CMK (cell line): ENCODE data around the gene MACROD2.
"Not testable (repeated sequence)": the region's sequence is repeated elsewhere in the genome, so short reads cannot be mapped to it uniquely, and the experiment has no call there.

Experiments used
- DNase-seq: peaks from one replicate; pipeline ENCODE4 v3.0.0-alpha.2; 2010; ENCODE audit warnings: low read depth

The MACROD2 gene

DNA sequence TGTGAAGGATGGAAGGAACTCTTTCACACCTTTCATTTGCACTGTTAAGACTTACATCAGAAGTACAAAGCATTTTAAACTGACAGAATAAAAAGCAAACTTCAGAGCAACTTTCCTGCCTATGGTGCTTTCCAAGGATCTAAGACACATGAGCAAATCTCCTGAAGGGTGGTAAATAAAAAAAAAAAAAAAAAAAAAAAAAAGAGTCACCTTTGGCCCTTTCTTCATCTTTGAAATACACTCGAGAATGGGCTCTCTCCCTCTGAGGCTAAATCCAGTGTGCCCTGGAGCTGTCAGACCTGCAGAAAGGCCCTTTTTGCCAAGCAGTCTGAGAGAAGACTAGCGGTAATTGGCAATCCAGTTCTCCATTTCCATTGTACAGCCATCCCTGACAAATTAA is 1455.9 kb downstream of the MACROD2 start:
- DNase-seq: no peak

DNA sequence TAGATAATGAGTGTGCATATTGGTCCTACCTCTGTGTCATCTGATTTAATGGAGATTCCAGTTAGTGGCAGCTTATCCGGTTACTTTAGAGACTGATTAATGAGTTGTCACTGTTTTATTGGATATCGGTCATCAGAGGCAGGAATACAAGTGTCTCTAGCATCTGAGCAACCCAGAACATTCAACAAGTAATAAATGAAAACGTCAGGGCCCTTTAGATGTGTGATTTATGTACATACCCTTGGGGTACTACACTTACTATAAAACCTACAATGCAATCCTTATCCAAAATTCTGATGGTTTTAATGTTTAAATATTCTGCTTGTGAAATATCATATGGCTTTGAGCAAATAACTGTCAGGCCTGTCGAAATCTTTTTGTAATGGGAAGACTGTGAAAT is 1460.0 kb downstream of the MACROD2 start:
- no peak for DNase-seq

DNA sequence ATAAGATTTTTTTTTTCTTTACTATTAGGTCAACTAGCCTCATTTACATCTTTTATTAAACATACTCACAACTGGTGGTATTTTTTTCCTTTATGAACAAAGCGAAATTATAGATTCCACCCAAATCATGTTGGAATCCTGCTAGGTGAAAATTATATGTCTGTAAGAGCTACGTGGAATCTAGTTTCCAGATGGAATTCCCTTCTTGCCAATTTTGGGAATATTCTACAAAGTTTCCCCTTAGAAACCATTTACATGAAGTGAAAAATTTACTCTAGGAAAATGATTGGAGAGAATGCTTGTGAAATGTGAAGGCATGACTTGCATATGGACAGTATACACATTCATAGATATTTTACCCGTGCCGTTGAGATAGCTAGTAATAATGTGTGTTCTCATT is 1466.6 kb downstream of the MACROD2 start:
- DNase-seq: no peak

DNA sequence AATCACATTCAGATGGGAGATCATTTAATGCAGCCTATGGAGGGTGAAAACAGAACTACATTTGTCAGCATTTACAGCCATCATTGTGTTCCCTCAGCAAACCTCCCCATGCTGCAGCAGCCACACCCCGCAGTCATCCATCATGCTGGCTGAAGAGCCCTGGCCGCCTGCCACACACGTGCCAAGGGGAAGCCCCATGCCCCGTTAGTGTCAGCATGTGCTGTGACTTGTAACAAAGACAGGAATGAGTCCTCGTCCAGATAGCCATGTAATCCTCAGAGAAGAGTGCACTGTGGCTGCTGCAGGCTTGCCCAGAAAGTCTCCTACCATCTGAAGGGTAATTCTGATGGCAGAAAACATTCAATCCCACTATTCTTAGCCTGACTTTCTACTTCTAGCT is 1480.2 kb downstream of the MACROD2 start:
- no peak for DNase-seq

DNA sequence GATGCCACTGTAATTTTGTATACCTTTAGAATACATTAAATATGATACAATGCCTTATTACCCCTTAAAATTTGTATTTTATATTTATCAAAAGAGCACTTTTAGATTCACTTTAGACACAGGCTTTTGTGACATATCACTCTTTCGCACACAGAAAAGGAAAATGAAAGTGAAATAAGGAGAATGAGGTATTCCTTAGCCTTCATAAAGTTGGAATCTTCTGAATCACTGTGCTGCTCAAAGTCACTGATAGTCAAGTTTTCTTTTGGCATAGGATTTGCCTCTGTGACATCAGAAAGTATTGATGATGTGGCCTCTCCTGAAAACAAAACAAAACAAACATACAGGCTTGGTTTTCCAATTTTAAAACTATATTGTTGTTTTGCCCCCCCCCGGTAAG is 1480.9 kb downstream of the MACROD2 start:
- DNase-seq: no peak

DNA sequence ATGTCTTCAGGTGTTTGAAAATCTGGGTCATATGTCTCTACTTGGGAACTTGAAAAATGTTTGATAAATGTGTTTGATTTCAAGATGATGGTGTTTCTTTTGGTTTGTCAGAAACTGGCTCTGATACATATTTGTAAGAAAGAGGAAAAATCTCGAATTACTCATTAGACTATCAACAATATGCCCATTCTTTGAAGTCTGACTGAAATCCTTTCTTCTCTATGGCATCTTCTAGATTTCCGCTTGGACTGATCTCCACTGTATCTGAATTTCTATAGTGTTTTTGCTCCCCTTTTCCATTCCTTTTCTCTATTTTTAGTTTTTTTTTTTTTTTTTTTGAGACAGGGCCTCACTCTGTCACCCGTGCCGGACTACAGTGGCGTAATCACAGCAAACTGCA is 1481.5 kb downstream of the MACROD2 start:
- DNase-seq: no peak

DNA sequence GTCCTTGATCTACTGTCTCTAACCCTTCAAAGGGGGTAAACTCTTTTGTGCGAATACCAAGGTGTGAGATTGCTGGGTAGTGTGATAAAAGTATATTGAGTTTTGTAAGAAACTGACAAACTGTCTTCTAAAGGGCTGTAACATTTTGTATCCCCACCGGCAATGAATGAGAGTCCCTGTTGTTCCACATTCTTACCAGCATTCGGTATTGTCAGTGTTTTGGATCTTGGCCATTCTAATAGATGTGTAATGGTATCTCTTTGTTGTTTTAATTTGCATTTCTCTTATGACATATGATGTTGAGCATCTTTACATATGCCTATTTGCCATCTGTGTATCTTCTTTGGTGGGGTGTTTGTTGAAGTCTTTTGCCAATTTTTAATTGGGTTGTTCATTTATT is 1487.2 kb downstream of the MACROD2 start:
- DNase-seq: no peak

DNA sequence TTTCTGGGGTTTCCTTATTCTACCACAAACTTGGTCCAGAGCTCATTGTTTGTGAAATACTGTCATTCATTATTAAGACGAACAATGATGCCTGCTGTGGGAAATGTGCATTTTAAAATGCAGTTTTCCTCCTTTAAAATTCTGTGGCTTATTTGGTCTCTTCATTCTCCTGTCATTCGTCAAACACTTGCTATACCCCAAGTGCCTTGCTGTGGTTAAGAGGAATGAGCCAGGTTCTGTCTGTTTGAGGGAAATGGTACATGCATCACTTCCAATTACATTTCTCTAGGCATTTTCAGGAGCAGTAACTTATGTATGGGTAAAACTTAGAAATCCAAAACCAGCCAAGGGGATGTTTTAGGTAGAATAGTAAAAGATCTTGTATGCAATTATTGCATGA is 1490.2 kb downstream of the MACROD2 start:
- DNase-seq: no peak

DNA sequence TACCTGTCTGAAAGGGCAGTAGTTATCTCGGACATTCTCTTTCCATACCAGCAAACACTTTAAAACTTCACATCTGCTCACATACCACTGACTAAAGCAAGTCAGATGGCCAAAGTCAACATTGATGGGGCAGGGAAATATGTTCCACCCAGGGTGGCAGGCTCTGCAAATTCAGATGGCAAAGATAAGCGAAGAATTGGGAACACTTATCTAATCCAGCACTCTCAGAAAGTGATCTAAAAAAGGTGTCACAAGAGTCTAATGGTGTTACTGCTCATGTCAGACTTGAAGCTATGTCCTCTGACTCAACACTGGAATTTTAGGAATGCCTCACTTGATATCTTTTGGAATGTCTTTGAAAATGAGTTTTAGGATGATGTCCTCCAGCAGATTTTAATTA is 1491.7 kb downstream of the MACROD2 start:
- DNase-seq: no peak

DNA sequence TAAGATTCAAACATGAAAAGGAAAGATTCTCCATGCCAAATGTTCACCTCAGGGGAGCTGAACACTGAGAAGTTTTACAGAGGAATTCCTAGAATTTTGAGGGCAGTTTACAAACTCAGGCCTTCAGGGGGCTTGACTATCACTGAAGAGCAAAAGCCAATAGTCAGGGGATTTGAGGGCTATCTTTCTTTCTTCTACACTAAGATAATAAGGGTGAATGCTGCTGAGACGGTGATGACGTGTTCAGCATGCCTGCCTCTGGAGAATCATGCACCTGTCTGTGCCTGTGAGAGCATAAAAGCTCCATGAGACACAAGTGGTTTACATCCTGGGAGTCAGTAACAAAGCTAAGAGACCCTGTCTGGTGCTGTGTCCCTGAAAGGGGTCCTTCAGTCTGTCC is 1492.4 kb downstream of the MACROD2 start:
- no peak for DNase-seq

DNA sequence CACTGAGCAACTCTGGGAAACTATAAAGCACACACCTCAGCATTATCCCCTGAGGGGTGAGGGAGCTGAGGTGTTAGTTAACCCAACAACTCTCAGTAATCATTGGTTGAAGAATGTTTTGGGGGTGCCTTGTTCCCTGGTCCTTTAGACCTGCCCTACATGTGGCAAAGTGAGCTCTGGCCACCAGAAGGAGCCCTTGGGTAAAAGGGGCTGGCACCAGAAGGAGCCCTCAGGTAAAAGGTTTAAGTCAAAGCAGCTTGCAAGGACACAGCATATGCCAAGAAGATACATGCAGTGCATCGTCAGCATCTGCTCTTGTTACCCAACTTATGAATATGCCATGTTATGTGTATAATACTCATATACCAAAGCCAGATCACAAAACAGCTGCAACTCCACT is 1496.3 kb downstream of the MACROD2 start:
- DNase-seq: no peak

DNA sequence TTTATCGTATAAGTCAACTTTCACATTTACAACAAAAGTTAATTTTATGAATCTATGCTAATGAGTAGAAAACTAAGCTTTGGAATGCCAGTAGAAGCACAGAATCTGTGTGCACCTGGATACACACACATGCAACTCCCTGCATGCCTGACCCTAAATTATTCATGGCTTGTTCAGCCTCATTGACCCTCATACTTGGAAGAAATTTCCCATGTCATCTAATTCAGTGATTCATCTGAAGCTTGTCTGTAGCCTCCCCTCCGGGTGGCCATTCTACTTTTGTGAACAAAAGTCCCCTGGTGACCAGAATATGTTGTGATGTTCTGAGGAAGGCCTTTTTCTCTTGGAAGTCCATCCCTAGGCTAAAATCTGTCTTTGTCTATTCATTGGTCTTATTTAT is 1499.5 kb downstream of the MACROD2 start:
- DNase-seq: no peak

DNA sequence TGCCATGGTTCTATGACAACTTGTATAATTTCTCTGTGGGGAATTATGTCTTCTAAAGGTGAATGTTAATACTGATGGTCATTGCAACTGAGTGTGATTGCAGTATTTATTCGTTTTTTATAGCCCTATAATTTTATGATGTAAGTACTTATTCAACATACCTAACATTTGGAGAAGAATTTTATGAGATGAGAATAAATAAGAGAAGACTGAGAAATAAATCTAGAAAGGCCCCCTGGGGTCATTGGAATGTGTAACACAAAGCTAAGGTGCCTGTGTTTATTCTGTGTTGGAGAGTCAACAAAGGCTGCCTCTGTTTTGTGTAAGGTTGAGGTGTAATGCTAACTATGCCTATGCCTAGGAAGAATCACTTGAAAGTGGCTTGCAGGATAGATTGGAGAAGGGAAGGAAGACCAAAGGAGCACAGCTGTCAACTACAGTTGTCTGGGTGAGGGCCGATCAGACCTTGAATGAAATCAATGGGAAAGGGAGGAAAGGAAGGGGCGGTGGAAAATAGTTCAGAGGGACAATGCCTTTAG is 1501.3 kb downstream of the MACROD2 start:
- DNase-seq: no peak

DNA sequence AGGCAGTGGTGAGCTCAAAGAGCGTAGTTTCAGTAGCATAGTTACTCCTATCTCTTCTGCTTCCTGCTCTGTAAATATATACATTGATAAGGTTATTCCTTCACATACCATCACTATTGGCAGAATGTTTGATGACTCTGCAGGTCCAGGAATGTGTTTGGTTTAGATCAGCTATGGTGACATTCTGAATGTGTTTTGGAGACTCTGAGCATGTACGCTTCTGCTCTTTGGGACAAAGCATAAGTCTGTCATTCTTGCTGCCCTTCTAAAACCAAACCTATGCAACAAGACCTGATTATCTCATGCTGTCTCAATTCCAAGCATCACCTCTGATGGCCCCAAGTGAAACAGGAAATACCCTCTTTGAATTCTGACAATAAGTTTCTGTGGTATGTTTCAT is 1503.6 kb downstream of the MACROD2 start:
- DNase-seq: no peak

DNA sequence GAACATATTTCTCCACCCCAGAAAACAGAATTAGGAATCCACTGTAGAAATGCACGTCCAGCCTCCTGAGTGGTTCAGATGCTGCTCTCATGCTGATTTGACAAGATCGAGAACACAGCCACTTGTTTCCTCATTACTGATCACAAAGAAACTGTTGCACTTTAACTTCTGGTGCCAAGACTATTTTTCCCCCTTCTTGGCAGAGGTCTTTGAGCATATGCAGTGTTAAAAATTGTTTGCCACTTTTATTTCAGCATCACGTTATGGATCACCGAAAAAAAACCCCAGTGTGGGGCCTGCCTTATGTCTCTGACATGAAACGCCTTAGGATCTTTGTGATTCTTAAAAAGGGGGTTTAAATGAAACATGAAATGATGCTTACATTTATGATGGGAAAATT is 1511.0 kb downstream of the MACROD2 start:
- DNase-seq: no peak

DNA sequence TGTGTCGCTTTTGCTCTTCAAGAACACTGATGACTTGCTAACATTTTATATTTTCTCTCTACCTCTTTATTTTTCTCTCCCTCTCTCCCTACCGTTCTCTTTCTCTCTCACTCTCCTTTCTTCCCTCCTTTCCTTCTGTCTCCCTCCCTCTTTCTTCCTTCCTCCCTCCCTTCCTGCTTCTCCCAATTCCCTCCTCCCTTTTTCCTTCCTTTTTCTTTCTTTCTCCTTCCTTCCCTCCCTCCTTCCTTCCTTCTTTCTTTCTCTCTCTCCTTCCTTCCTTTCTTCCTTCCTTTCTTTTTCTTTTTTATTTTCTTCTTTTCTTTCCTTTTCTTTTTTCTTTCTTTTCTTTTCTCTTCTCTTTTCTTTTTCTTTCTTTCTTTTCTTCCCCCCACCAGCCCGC is 1511.8 kb downstream of the MACROD2 start:
- no peak for DNase-seq

DNA sequence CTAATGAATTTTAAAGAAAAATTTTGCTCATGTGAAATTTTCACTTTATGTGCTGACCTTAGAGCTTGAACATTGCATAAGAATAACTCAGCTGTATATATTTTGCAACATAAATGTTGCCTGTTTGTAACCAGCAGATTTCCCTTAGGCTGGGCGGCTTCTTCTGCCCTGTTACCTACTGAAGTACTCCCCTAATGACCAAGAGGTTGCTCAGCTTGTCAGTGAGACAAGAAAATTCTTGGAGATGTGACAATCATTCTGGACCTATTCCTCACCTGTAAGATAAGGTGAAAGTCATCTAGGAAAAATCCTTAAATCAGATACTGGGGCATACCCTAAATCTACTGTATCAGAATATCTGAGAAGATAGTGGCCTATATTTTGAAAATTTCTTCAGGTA is 1516.2 kb downstream of the MACROD2 start:
- no peak for DNase-seq

DNA sequence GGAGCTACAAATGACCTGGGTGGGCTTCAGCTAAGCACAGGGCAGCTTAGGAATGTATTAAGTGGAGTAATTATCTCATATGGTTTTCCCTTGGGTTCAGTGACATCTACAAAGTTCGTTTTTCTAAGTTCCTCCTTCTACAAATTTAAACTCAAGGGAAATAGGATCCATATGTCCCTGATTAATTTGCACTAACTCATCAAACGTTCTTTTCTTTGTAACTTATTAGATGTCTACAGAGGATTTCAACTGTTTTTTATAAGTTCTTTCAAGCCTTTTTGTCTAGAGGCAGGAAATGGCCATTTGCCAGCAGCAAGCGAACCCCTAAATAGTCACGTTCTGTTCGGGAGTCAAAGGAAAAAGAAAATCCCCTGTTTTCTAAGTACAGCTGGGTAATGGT is 1517.6 kb downstream of the MACROD2 start:
- DNase-seq: no peak

DNA sequence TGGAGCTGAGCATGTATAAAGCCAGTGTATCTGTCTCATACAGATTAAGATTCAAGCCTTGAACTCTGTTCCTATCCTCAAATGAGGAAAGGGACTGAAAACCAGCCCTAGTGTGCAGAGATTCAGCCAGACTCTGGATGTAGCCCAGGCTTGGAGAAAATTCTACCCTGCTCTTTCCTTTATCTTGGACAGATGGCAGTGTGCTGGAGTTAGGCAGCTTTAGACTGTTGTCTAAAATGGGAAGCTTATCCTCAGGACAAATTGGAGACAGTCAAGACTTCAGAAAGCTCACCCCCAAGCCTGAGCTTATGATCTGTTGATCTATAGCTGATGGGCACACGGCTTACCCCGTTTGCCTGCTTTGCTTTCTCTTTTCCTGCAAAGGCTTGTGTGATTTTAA is 1520.4 kb downstream of the MACROD2 start:
- DNase-seq: no peak

DNA sequence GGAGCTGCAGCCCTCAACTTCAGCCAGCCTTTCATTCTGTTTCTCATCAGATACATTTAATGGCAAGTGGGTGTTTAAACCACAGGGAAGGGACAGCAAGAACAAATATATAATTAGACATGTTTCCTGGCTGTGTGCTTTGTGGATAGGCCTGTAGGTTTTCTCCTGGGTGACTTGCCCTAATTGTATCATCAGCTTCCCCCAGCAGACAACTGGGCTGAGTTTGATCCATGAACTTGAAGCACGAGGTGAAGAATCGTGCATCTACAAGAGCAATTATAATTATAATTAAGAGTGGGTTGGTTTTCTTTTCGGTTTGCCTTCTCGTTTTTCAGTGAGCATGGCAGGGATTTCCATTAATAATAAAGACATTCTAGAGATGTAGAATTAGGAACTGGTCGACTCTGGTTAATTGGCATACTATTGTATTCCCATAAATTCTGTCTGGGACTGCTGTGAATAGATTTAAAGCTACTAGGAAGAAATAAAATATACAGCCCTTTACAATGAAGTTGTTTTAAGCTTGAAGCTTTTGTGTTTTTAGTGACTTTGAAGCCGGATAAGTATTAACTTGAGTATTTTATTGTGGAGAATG is 1525.7 kb downstream of the MACROD2 start:
- no peak for DNase-seq

DNA sequence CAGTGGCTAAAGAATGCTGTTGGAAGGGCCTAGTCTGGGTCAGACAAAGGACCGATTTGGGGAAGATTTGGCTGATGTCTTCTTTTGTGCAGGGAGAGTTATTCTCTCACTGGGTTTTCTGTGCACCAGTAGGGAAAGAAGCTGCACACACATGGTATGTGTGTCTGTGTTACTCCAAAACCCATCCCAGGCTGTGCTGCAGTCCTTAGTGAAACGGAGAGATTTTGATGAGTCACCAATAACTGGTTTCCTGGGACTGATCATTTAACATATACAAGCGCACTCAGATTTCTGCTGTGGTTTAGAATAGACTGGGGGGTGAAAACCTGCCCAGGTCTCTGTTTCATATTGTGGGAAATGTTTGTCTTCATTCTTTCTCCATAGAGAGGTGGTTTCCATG is 1528.1 kb downstream of the MACROD2 start:
- DNase-seq: no peak

DNA sequence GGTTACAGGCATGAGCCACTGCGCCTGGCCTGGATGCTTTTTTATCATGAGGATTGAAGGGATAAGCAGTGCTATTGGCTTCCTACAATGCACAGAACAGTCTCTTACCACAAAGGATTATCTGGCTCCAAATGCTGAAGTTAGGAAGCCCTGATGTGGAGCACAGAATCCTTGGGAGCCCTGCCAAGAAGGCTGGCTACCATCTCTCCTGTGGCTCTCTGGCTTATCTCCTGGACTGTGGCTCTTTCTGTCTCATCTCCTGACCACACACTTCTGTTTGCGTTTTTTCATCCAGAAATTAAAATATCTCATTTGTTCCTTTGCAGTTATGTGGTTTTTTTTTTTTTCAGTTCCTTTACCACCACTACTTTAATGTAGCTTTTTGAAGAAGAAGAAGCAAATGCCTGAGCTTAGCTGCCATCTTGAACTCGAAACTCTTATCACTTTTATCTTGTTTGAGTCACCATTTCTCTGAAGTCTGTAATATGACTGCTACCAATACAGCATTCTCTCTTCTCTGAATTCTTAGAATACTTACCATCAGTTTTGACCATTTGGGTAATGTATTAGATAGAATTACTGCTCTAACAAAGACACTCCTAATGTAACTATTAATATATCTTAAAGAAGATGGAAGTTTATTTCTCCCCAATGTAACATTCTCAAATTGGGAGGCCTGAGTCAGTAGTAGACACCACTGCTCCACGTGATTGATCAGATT is 1533.2 kb downstream of the MACROD2 start:
- peak; percentile 15 for DNase-seq

DNA sequence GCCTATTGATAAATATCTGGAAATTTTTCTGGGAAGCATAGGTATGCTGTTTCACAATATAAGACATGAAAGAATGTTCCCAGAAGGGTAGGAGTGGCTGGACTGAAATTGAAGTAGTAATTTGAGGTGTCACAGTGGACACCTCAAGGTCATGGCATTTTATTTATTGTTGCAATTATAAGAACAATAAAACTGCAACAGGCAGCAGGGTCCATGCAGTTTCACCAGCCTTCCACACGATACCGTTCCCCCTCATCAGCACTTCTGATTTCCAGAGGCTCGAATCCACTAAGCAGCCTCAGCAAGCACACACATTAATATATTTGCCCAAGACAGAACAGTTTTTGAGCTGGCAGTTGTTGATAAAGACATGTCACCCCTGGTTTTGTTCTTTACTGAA is 1540.5 kb downstream of the MACROD2 start:
- no peak for DNase-seq

DNA sequence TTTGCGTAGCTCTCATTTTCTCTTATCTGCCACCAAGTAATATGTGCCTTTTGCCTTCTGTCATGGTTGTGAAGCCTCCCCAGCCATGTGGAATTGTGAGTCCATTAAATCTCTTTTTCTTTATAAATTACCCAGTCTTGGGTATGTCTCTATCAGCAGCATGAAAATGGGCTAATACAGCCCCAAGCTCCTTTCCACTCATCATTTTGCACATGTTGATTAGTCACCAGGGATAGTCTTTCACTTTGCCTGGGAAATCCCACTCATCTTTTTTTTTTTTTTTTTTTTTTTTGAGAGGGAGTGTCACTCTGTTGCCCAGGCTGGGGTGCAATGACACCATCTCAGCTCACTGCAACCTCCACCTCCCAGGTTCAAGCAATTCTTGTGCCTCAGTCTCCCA is 1541.9 kb downstream of the MACROD2 start:
- not testable (repeated sequence) for DNase-seq
